Endodermal cell (in vitro differentiated cells): Measurements from ENCODE around the gene OSBPL5. TPM values are rescaled to one million over a fixed set of nuclear protein-coding genes. Genes with fewer than 3 reads are reported as not detected.

ENCODE experiments used
- DNase-seq: peaks from one replicate; pipeline ENCODE4 v3.0.0-alpha.2; 2017
- H3K27ac ChIP-seq: 2 replicates; pipeline ENCODE4 v1.5.1; 2013; ENCODE audit warnings: mild to moderate bottlenecking, low read depth, low read length, moderate library complexity
- H3K27me3 ChIP-seq: 2 replicates; pipeline ENCODE4 v1.6.1; 2013; ENCODE audit warnings: mild to moderate bottlenecking, low read length, moderate library complexity; ENCODE audit not compliant: insufficient read depth, control insufficient read depth, poor library complexity, severe bottlenecking
- H3K36me3 ChIP-seq: 2 replicates; pipeline ENCODE4 v1.7.0; 2013; ENCODE audit warnings: mild to moderate bottlenecking, low read length, moderate library complexity; ENCODE audit not compliant: control insufficient read depth, insufficient read depth
- H3K4me1 ChIP-seq: one replicate; pipeline ENCODE4 v1.7.0; 2013; ENCODE audit warnings: low read length; ENCODE audit not compliant: control insufficient read depth, insufficient read depth
- H3K4me3 ChIP-seq: 2 replicates; pipeline ENCODE4 v1.5.1; 2013; ENCODE audit warnings: mild to moderate bottlenecking, low read length, moderate library complexity
- H3K9ac ChIP-seq: 2 replicates; pipeline ENCODE4 v1.6.1; 2013; ENCODE audit warnings: mild to moderate bottlenecking, low read length, moderate library complexity; ENCODE audit not compliant: poor library complexity, severe bottlenecking; ENCODE audit errors: extremely low read depth
- H3K9me3 ChIP-seq: 2 replicates; pipeline ENCODE4 v1.6.1; 2013; ENCODE audit warnings: mild to moderate bottlenecking, low read length, moderate library complexity; ENCODE audit not compliant: control insufficient read depth
- H3K27ac Mint-ChIP-seq: 2 replicates; pipeline ENCODE4 v1.8.0; 2020; ENCODE audit warnings: mixed read lengths
- H3K27me3 Mint-ChIP-seq: 2 replicates; pipeline ENCODE4 v1.8.0; 2021; ENCODE audit warnings: mild to moderate bottlenecking, mixed read lengths; ENCODE audit not compliant: insufficient read depth
- H3K36me3 Mint-ChIP-seq: 2 replicates; pipeline ENCODE4 v1.8.0; 2020; ENCODE audit warnings: low read depth, mixed read lengths
- H3K4me1 Mint-ChIP-seq: 2 replicates; pipeline ENCODE4 v1.8.0; 2020; ENCODE audit warnings: mixed read lengths
- H3K4me3 Mint-ChIP-seq: 2 replicates; pipeline ENCODE4 v1.8.0; 2020; ENCODE audit warnings: mild to moderate bottlenecking, moderate library complexity, mixed read lengths
- H3K9me3 Mint-ChIP-seq: 2 replicates; pipeline ENCODE4 v1.8.0; 2020; ENCODE audit warnings: mild to moderate bottlenecking, mixed read lengths
- WGBS, 2 experiments: methylation state at CpG; one replicate each; pipeline versions ENCODE4 v1.1.5 to v1.1.7; 2013; ENCODE audit warnings: missing lambda C conversion rate in 2 of 2, mixed read lengths in 1 of 2; ENCODE audit not compliant: insufficient coverage in 1 of 2, insufficient read length in 1 of 2; 5-methylcytosine and 5-hydroxymethylcytosine counted together
- total RNA-seq, 2 donors: library from RNA; stranded (reverse); fragmentation: NEBNext Ultra II Directional in 1 of 2; extraction: Animal tissue kit (Norgen Biotek cat#: 25700) in 1 of 2; gene quantifications; 2 replicates in 1 of 2; 3 replicates in 1 of 2; pipeline ENCODE4 v1.2.1, GENCODE V29; 2021
- TF ChIP-seq, protein P1 (sequence below): fragments of 200-600 bp; sonication (generic); conservative IDR thresholded peaks from 2 replicates; pipeline ENCODE4 v1.5.0; 2021; ENCODE audit warnings: antibody characterized with exemption, mild to moderate bottlenecking

The OSBPL5 gene
- total RNA-seq, 2 donors from 2014 or later, result 1.2 to 4.8 TPM

DNA sequence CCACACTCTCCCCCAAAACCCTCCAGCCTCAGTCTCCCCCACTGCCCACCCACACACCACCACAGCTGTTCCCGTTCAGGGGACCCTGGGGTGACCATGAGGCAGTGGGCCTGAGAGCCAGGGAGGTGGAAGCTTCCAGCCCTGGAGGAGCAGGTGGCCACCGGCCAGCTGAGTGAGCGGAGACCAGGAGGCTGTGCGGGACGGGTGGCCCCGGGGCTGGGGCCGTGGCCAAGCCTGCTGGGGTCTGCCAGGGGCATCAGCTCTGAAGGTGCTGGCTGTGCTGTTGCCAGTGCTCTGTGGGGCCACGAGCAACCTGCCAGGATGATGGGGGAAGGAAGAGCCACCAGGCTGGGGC is 26.0 kb downstream of the OSBPL5 start:
- H3K4me1 ChIP-seq, result no peaks in the 10 kb centered on the region

DNA sequence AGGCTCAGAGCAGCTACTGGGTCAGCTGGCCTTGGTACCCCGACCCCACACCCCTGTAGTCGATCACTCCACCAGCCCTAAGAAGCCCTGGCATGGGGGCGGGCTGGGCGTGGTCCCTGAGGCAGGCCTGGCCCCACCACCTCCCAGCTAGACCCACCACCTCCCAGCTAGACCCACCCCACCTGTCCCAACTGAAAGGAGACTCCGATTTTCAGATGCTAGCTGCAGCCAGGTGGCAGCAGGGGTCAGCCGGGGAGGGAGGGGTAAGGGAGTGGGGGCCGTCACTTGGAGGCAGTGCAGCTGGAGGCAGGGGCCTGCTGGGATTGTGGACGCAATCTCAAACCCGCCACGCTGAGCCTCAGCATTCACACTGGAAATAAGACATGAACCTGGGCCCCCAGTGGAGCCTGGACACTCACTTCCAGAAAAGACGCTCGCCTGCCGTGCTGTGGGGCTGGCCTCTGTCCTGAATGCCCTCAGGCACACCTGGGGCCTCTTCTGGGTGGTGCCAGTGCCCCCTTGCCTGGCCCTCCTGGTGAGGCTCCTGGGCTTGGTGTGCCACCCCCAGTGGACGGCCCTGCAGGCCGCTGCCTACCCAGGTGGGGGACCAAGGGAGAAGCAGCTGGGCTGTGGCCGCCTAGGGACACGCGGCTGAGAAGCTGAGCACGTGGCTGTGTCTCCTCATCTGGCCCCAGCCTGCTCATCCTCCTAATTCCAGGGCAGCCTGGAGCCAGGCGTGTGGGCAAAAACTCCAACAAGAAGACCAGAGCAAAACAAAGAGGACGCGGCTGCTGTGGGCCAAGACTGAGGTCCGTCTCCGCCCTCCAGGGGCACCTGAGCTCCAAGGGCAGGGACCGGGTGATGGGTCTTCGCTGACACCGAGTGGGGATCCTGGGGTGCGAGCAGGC is 26.7 kb downstream of the OSBPL5 start:
- no peaks in the 10 kb centered on the region for H3K9me3 ChIP-seq
- H3K9ac ChIP-seq, result no peak overlapping the region
- no peak overlapping the region for H3K4me3 Mint-ChIP-seq
- H3K4me1 Mint-ChIP-seq, result no peaks in the 10 kb centered on the region
- no peak overlapping the region for H3K4me3 ChIP-seq
- no peaks in the 10 kb centered on the region for H3K9me3 Mint-ChIP-seq
- H3K36me3 Mint-ChIP-seq, result no peaks in the 10 kb centered on the region
- H3K27ac ChIP-seq, result no peak overlapping the region
- H3K36me3 ChIP-seq, result no peaks in the 10 kb centered on the region
- no peaks in the 10 kb centered on the region for H3K4me1 ChIP-seq
- peaks cover 68% of the 10 kb centered on the region for H3K27me3 Mint-ChIP-seq
- peaks cover 68% of the 10 kb centered on the region for H3K27me3 ChIP-seq
- peak; percentile 64 for DNase-seq
- TF ChIP-seq, protein P1, sequence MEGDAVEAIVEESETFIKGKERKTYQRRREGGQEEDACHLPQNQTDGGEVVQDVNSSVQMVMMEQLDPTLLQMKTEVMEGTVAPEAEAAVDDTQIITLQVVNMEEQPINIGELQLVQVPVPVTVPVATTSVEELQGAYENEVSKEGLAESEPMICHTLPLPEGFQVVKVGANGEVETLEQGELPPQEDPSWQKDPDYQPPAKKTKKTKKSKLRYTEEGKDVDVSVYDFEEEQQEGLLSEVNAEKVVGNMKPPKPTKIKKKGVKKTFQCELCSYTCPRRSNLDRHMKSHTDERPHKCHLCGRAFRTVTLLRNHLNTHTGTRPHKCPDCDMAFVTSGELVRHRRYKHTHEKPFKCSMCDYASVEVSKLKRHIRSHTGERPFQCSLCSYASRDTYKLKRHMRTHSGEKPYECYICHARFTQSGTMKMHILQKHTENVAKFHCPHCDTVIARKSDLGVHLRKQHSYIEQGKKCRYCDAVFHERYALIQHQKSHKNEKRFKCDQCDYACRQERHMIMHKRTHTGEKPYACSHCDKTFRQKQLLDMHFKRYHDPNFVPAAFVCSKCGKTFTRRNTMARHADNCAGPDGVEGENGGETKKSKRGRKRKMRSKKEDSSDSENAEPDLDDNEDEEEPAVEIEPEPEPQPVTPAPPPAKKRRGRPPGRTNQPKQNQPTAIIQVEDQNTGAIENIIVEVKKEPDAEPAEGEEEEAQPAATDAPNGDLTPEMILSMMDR, result peak; percentile 51
- WGBS, 2 experiments, result 88 to 94% methylated on average over 15 to 27 of the region's 28 CpGs
- H3K27ac Mint-ChIP-seq, result no peak overlapping the region

More for the DNA sequence above, 26.0 kb downstream of the OSBPL5 start:
- H3K4me1 Mint-ChIP-seq, result no peaks in the 10 kb centered on the region
- H3K9me3 Mint-ChIP-seq, result no peaks in the 10 kb centered on the region
- Histone ChIP-seq H3K27me3 (peaks cover 75% of the 10 kb centered on the region), H3K36me3 (no peaks in the 10 kb centered on the region), H3K9ac (no peak overlapping the region), H3K9me3 (no peaks in the 10 kb centered on the region), H3K27ac (no peak overlapping the region), H3K4me3 (no peak overlapping the region)
- no peak for DNase-seq
- no peak overlapping the region for H3K27ac Mint-ChIP-seq
- no peaks in the 10 kb centered on the region for H3K36me3 Mint-ChIP-seq
- TF ChIP-seq, protein P1, result no peak
- WGBS, 2 experiments, result 78 to 100% methylated on average over 3 to 8 of the region's 8 CpGs
- no peak overlapping the region for H3K4me3 Mint-ChIP-seq
- peaks cover 72% of the 10 kb centered on the region for H3K27me3 Mint-ChIP-seq

DNA sequence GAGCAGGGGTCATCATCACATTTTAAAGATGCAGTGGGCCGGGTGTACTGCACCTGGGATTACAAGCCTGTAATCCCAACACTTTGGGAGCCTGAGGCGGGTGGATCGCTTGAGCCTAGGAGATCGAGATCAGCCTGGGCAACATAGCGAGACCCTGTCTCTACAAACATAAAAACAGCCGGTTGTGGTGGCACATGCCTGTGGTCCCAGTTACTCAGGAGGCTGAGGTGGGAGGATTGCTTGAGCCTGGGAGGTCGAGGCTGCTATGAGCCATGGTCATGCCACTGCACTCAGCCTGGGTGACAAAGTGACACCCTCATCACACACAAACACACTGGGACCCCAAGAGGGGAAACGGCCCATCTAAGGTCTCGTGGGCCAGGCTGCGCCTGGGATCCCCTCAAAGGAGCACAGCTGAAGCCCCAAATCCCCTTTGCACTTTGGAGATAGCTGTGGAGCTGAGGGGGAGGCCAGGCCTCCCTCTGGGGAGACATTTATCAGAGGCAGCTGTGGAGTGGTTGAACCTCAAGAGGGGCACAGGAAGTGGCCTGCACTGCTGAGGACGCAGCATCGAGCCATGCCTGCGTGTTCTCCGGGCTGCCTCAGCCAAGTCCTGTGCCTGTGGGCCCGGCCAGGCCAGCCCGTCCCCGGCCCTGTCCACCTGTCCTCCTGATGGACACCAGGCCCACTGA is 27.5 kb downstream of the OSBPL5 start:
- Mint-ChIP-seq H3K4me1 (no peaks in the 10 kb centered on the region), H3K27ac (no peak overlapping the region), H3K4me3 (no peak overlapping the region), H3K36me3 (no peaks in the 10 kb centered on the region), H3K9me3 (no peaks in the 10 kb centered on the region), H3K27me3 (peaks cover 67% of the 10 kb centered on the region)
- H3K27me3 ChIP-seq, result peaks cover 60% of the 10 kb centered on the region
- WGBS, 2 experiments, result 90 to 95% methylated on average over 13 to 17 of the region's 17 CpGs
- H3K4me3 ChIP-seq, result no peak overlapping the region
- no peak overlapping the region for H3K9ac ChIP-seq
- TF ChIP-seq, protein P1, result no peak
- peak; percentile 22 for DNase-seq
- H3K36me3 ChIP-seq, result no peaks in the 10 kb centered on the region
- H3K4me1 ChIP-seq, result no peaks in the 10 kb centered on the region
- H3K27ac ChIP-seq, result no peak overlapping the region
- H3K9me3 ChIP-seq, result no peaks in the 10 kb centered on the region
